Peyer's patch (tissue), 4 donors: ENCODE measurements around the gene RPAIN.

Experiments used
- POLR2A ChIP-seq, 2 donors: fragments of 450-650 bp; IDR thresholded peaks; one replicate each; pipeline ENCODE4 v1.5.1; 2017; ENCODE audit warnings: antibody characterized with exemption in 2 of 2, mild to moderate bottlenecking in 2 of 2, moderate library complexity in 2 of 2
- TF ChIP-seq, protein P1 (sequence below), 6 experiments: fragments of 450-650 bp in 4 of 6; fragments of 200-600 bp in 2 of 6; sonication (generic) in 1 of 6; IDR thresholded peaks; one replicate each; pipeline ENCODE4 v1.5.1; 2017 to 2019; ENCODE audit warnings: antibody characterized with exemption in 6 of 6, mild to moderate bottlenecking in 3 of 6, moderate library complexity in 1 of 6

DNA sequence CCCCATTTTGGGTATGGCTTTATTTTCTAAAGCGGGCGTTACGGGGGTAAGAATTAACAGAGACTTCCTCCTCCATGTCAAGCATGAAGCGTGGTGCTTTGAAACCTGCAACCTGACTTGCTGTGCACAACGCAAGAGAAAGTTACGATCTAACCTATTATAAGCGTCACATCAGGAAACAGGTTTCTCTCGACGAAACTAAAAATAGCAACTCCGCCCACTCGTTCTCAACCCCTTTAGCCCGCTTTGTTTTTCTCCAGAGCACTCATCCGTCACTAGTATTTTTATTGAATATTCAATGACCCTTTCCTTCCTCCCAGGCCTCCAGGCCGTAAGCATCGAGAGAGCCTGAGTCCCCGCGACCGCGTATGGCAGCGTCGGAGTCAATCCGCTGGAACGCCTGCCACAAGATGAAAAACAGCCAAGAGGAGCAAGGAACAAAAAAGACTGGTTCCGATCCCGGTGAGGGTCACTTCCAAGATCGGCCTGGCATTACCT lies 1.1 kb upstream of the RPAIN start:
- peak in 1 of 2 donors; percentile 14 for TF ChIP-seq POLR2A (IDR thresholded peaks at IDR 0.05)
- TF ChIP-seq, protein P1, sequence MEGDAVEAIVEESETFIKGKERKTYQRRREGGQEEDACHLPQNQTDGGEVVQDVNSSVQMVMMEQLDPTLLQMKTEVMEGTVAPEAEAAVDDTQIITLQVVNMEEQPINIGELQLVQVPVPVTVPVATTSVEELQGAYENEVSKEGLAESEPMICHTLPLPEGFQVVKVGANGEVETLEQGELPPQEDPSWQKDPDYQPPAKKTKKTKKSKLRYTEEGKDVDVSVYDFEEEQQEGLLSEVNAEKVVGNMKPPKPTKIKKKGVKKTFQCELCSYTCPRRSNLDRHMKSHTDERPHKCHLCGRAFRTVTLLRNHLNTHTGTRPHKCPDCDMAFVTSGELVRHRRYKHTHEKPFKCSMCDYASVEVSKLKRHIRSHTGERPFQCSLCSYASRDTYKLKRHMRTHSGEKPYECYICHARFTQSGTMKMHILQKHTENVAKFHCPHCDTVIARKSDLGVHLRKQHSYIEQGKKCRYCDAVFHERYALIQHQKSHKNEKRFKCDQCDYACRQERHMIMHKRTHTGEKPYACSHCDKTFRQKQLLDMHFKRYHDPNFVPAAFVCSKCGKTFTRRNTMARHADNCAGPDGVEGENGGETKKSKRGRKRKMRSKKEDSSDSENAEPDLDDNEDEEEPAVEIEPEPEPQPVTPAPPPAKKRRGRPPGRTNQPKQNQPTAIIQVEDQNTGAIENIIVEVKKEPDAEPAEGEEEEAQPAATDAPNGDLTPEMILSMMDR (IDR thresholded peaks at IDR 0.05) = no peak
